Right lobe of liver (tissue), 6 donors: ENCODE data around the gene LENG9. TPM values are rescaled to one million over a fixed set of nuclear protein-coding genes. Genes with fewer than 3 reads are reported as not detected.

Source experiments
- ATAC-seq, 4 donors: fragments of 200-7000 bp; cut with Tn5 transposase; one replicate each; pipeline ENCODE4 v1.9.1; 2020; ENCODE audit warnings: mild to moderate bottlenecking in 4 of 4, moderate library complexity in 4 of 4
- DNase-seq, 3 donors: peaks; one replicate each; pipeline ENCODE4 v3.0.0-alpha.2; 2020
- H3K27ac ChIP-seq, 3 donors: fragments of 200-600 bp; one replicate each; pipeline ENCODE4 v1.8.0; 2022
- H3K27me3 ChIP-seq, 2 donors: fragments of 200-600 bp; one replicate each; pipeline ENCODE4 v1.8.0; 2022
- H3K36me3 ChIP-seq, 4 donors: fragments of 200-600 bp; sonication (generic) in 1 of 4; one replicate each; pipeline versions ENCODE4 v1.5.1 to v1.8.0; 2017 to 2022; ENCODE audit warnings: control low read depth in 1 of 4
- H3K4me1 ChIP-seq, 4 donors: fragments of 200-600 bp; sonication (generic) in 1 of 4; one replicate each; pipeline versions ENCODE4 v1.5.1 to v1.8.0; 2017 to 2022; ENCODE audit warnings: control low read depth in 1 of 4
- H3K4me3 ChIP-seq, 3 donors: fragments of 200-600 bp; one replicate each; pipeline ENCODE4 v1.8.0; 2022
- H3K9me3 ChIP-seq, 4 donors: fragments of 200-600 bp; sonication (generic) in 1 of 4; one replicate each; pipeline versions ENCODE4 v1.5.1 to v1.8.0; 2017 to 2022; ENCODE audit warnings: control low read depth in 1 of 4
- POLR2A ChIP-seq: fragments of 450-650 bp; IDR thresholded peaks from one replicate; pipeline ENCODE4 v1.6.1; 2017; ENCODE audit warnings: antibody characterized with exemption, mild to moderate bottlenecking
- WGBS: methylation state at CpG from one replicate; pipeline ENCODE4 v1.1.6; 2018; ENCODE audit warnings: low coverage, low lambda C conversion rate; ENCODE audit not compliant: insufficient coverage; ENCODE audit errors: missing lambda C conversion rate; 5-methylcytosine and 5-hydroxymethylcytosine counted together
- intact Hi-C, 2 donors: fragments of 100-400 bp; cut with DNase I; formaldehyde crosslinking; loops; one replicate each; pipeline versions ENCODE4 v1.11.2 to v1.14.1; 2022
- total RNA-seq, 6 experiments: library from RNA; depleted of rRNA in 2 of 6; stranded (reverse); fragments of >200 nt in 2 of 6; fragmentation: NEBNext Ultra II Directional in 3 of 6; extraction: Animal tissue kit (Norgen Biotek cat#: 25700) in 3 of 6; gene quantifications; one replicate each; pipeline versions ENCODE4 v1.1.0 to v1.2.4, GENCODE V29; 2016 to 2023
- TF ChIP-seq, protein P1 (sequence below), 4 donors: fragments of 200-600 bp in 3 of 4; fragments of 450-650 bp in 1 of 4; IDR thresholded peaks; one replicate each; pipeline versions ENCODE4 v1.5.1 to v1.8.0; 2016 to 2022; ENCODE audit warnings: antibody characterized with exemption in 4 of 4, mild to moderate bottlenecking in 2 of 4
- donor health status: DM: no; HTN: yes; CAD: no.
- donor health status: DM: no; HTN: no; CAD: no.
- donor health status: DM: no; HTN: no; CAD: no.
- donor health status: DM: no; HTN: yes; CAD: no.
- donor health status: DM: no; HTN: yes; CAD: no.

LENG9 gene
- total RNA-seq, 6 experiments from 2014 or later: 1.5 to 5.7 (median 3.3) TPM

DNA sequence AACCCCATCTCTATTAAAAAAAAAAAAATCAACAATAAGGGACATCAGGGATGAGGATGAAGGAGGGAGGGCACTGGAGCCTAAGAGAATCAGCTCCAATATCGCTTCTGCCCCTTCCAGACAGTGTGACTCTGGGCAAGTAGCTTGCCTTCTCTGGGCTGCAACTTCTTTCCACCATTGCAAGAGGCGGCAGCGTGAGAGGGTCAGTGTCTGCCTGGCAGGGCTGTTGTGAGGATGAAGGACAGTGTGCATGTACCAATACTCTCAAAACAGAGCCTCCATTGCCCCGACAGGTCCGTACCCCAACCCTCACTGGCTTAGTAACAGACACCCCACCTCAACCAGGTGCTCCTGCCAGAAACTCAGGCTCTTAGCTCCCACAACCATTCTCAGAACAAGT is 29.9 kb downstream of the LENG9 start:
- H3K27me3 ChIP-seq: peaks cover 0 to 1% of the 10 kb centered on the region in 2 donors
- H3K36me3 ChIP-seq: no peaks in the 10 kb centered on the region
- peaks cover 0 to 10% (median 0%) of the 10 kb centered on the region in 4 donors for H3K4me1 ChIP-seq
- no peak overlapping the region for H3K27ac ChIP-seq
- DNase-seq (peak in 1 of 3 donors; percentile 29), ATAC-seq (no peak)
- TF ChIP-seq POLR2A: no peak
- TF ChIP-seq, protein P1, sequence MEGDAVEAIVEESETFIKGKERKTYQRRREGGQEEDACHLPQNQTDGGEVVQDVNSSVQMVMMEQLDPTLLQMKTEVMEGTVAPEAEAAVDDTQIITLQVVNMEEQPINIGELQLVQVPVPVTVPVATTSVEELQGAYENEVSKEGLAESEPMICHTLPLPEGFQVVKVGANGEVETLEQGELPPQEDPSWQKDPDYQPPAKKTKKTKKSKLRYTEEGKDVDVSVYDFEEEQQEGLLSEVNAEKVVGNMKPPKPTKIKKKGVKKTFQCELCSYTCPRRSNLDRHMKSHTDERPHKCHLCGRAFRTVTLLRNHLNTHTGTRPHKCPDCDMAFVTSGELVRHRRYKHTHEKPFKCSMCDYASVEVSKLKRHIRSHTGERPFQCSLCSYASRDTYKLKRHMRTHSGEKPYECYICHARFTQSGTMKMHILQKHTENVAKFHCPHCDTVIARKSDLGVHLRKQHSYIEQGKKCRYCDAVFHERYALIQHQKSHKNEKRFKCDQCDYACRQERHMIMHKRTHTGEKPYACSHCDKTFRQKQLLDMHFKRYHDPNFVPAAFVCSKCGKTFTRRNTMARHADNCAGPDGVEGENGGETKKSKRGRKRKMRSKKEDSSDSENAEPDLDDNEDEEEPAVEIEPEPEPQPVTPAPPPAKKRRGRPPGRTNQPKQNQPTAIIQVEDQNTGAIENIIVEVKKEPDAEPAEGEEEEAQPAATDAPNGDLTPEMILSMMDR (IDR thresholded peaks at IDR 0.05): no peak
- intact Hi-C loops: no loop called here
- WGBS: 76% methylated on average over 2 of the region's 5 CpGs
- H3K9me3 ChIP-seq: no peaks in the 10 kb centered on the region
- no peak overlapping the region for H3K4me3 ChIP-seq

DNA sequence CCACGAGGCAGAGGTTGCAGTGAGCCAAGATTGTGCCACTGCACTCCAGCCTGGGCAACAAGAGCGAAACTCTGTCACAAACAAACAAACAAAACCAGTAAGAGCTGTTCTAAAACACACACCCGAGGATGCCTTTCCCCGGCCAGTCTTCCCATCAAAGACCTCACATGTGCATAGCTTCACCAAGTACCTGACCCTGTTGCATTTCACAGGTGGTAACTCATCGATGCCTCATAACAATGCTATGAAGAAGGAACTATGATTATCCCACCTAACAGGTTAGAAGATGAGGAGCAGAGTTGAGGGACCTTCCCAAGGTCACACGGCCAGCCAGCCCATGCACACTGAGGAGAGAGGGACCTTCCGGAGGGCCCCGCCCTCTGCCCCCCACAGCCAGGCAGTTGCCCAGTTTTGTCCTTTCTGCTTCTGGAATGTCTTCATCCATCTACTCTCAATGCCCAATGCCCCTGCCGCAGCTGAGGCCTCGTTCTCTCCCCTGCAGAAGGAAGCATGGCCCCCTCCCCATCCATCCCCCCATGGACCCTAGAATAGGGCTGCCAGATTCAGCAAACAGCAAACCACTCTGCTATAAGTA is 31.3 kb downstream of the LENG9 start:
- intact Hi-C loops: no loop called here
- H3K9me3 ChIP-seq: no peaks in the 10 kb centered on the region
- TF ChIP-seq POLR2A: no peak
- TF ChIP-seq, protein P1 (IDR thresholded peaks at IDR 0.05): no peak
- no peaks in the 10 kb centered on the region for H3K36me3 ChIP-seq
- ATAC-seq (no peak), DNase-seq (no peak)
- H3K27ac ChIP-seq: no peak overlapping the region
- H3K4me3 ChIP-seq: no peak overlapping the region
- H3K27me3 ChIP-seq: peaks cover 0 to 3% of the 10 kb centered on the region in 2 donors
- H3K4me1 ChIP-seq: peaks cover 0 to 10% (median 0%) of the 10 kb centered on the region in 4 donors
- WGBS: 33% methylated on average over 5 of the region's 10 CpGs

DNA sequence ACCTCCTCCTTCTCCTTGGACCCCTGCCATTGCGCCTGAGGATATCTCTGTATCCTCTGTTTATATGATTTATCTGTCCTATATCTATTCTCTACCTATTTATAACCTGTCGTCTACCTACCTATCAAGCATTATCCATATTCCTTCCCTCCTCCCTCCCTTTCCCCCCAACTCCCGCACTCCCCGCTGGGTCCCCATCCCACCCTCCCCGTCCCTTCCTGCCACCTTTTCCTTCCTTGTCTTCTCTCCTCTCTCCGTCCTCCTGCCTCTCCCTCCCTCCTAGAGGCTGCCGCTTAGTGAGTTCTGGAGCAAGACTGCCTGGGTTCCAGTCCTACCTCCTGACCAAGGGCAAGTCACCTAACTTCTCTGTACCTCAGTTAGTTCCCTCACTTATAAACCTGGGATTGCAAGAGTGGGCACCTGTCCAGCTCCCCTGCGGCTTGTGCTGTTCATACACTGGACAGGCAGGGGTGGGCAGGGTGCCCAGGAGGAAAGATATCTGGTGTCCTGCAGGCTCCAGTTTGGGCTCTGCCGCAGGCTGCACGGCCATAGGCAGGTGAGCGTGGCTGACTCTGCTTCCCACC is 32.2 kb downstream of the LENG9 start:
- peaks cover 0 to 10% (median 0%) of the 10 kb centered on the region in 4 donors for H3K4me1 ChIP-seq
- intact Hi-C loops: no loop called here
- H3K36me3 ChIP-seq: no peaks in the 10 kb centered on the region
- WGBS: 27% methylated on average over 9 of the region's 11 CpGs
- DNase-seq (peak; percentile 85 to 88 (median 86)), ATAC-seq (peak; percentile 57 to 71 (median 67))
- H3K27ac ChIP-seq: no peak overlapping the region
- peaks cover 0 to 3% of the 10 kb centered on the region in 2 donors for H3K27me3 ChIP-seq
- no peak overlapping the region for H3K4me3 ChIP-seq
- TF ChIP-seq POLR2A: no peak
- TF ChIP-seq, protein P1 (IDR thresholded peaks at IDR 0.05): no peak
- no peaks in the 10 kb centered on the region for H3K9me3 ChIP-seq

DNA sequence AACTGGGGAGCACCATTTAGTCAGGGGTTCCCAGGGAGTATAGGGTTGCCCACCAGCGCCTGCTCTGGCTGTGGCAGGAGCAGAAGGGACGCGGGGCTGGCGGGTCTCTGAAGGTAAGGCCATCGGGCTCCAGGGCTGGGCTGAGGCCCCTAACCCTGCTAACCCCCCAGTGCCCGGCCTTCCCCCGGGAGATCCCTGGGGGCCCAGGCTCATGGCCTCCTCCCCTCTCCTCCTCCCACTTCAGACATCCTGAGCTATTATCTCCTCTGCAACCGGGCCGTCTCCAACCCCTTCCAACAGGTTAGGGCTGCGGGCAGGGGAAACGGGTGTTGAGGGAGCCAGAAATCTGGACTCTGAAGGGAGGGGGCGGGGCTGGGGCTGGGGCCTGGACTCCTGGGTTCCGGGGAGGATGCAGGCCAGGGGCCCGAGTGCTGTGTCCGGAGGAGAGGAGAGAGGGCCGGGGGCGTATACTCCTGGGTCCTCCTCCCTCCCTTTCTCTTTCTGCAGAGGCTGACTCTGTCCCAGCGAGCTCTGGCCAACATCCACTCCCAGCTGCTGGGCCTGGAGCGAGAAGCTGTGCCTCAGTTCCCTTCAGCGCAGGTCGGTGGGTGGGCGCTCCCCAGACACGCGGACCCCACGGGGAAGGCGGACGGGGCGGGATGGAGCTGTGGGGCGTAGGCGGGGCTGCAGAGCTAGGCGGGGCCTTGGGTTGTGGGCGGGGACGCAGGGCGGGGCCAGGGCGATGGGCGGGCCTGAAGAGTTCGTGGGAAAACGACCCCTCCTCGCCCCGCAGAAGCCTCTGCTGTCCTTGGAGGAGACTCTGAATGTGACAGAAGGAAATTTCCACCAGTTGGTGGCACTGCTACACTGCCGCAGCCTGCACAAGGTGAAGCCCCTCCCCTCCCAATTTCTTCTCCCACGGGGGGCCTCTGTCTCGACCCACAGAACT is 33.0 kb downstream of the LENG9 start:
- ATAC-seq (peak; percentile 43 to 62 (median 54)), DNase-seq (no peak)
- H3K27ac ChIP-seq: no peak overlapping the region
- no peaks in the 10 kb centered on the region for H3K36me3 ChIP-seq
- no peak for TF ChIP-seq POLR2A
- TF ChIP-seq, protein P1 (IDR thresholded peaks at IDR 0.05): peak in 3 of 4 donors; percentile 16 to 30 (median 19)
- intact Hi-C loops: no loop called here
- no peaks in the 10 kb centered on the region for H3K9me3 ChIP-seq
- no peak overlapping the region for H3K4me3 ChIP-seq
- 3% methylated on average over 17 of the region's 43 CpGs for WGBS
- H3K4me1 ChIP-seq: peaks cover 0 to 10% (median 0%) of the 10 kb centered on the region in 4 donors
- peaks cover 0 to 3% of the 10 kb centered on the region in 2 donors for H3K27me3 ChIP-seq
